A549 (cell line): ENCODE data around the gene MSMO1. TPM values are rescaled to one million over a fixed set of nuclear protein-coding genes. Genes with fewer than 3 reads are reported as not detected.

Experiments
- ATAC-seq, 2 experiments: fragments of 200-7000 bp in 1 of 2; fragments of >200 bp in 1 of 2; cut with Nextera tagmentation in 1 of 2; cut with Tn5 transposase in 1 of 2; 3 replicates each; pipeline versions ENCODE4 v1.8.0 to v1.9.1; 2018 to 2020; ENCODE audit warnings: mild to moderate bottlenecking in 1 of 2, moderate library complexity in 1 of 2
- CTCF ChIA-PET: fragments of 300-600 bp; sonication (Branson Sonifier 250); formaldehyde crosslinking; extraction: SDS; loops from one replicate; lab custom pipeline; 2021; ENCODE audit warnings: antibody characterized with exemption, inconsistent platforms; lab: Yijun Ruan, JAX
- POLR2A ChIA-PET: fragments of 350-600 bp; formaldehyde crosslinking; extraction: SDS; loops from one replicate; lab custom pipeline; 2021; ENCODE audit warnings: antibody characterized with exemption, inconsistent platforms; lab: Yijun Ruan, JAX
- DNase-seq, 2 experiments: peaks; one replicate each; pipeline versions ENCODE4 v3.0.0 to v3.0.0-alpha.2; 2011 to 2016; ENCODE audit warnings: low read depth in 1 of 2, low spot score in 1 of 2
- FAIRE-seq: peaks from 2 replicates; lab custom pipeline; 2011; peaks lifted over from hg19 to GRCh38; lab: Jason Lieb, UNC
- H3K27ac ChIP-seq, 2 experiments: fragments of >200 bp; sonication (Bioruptor Twin); formaldehyde crosslinking; 3 replicates each; pipeline ENCODE4 v1.5.1; 2016 to 2017
- H3K4me1 ChIP-seq: fragments of >200 bp; sonication (Bioruptor Twin); formaldehyde crosslinking; 3 replicates; pipeline ENCODE4 v1.6.1; 2016
- H3K4me2 ChIP-seq: fragments of >200 bp; sonication (Bioruptor Twin); formaldehyde crosslinking; 3 replicates; pipeline ENCODE4 v1.6.1; 2016
- H3K4me3 ChIP-seq: fragments of >200 bp; sonication (Bioruptor Twin); formaldehyde crosslinking; 3 replicates; pipeline ENCODE4 v1.5.1; 2016
- H3K9me3 ChIP-seq: fragments of >200 bp; sonication (Bioruptor Twin); formaldehyde crosslinking; 3 replicates; pipeline ENCODE4 v1.6.1; 2016
- ATOH8 ChIP-seq: fragments of 250-450 bp; sonication (Bioruptor Pico); IDR thresholded peaks from 2 replicates; pipeline ENCODE4 v1.5.0; 2020; ENCODE audit warnings: low read depth, mild to moderate bottlenecking, moderate library complexity
- BCL3 ChIP-seq: fragments of >200 bp; sonication (Bioruptor Twin); formaldehyde crosslinking; IDR thresholded peaks from 3 replicates; pipeline ENCODE4 v1.6.1; 2016
- CBX2 ChIP-seq: fragments of 200-600 bp; sonication (generic); IDR thresholded peaks from 2 replicates; pipeline ENCODE4 v1.6.1; 2016; ENCODE audit warnings: low read depth, mild to moderate bottlenecking, borderline replicate concordance
- CHD2 ChIP-seq: fragments of 150-350 bp; IDR thresholded peaks from 2 replicates; pipeline ENCODE4 v1.6.1; 2014; ENCODE audit warnings: low read length; ENCODE audit not compliant: partially characterized antibody
- CHD4 ChIP-seq: fragments of 200-600 bp; sonication (generic); IDR thresholded peaks from 2 replicates; pipeline ENCODE4 v1.6.1; 2016; ENCODE audit warnings: antibody characterized with exemption, mild to moderate bottlenecking, borderline replicate concordance
- EHF ChIP-seq: fragments of 250-450 bp; sonication (Bioruptor Pico); IDR thresholded peaks from 2 replicates; pipeline ENCODE4 v1.5.0; 2020; ENCODE audit warnings: mild to moderate bottlenecking
- EHMT2 ChIP-seq: fragments of 200-600 bp; sonication (generic); IDR thresholded peaks from 2 replicates; pipeline ENCODE4 v1.6.1; 2016; ENCODE audit warnings: antibody characterized with exemption, low read depth, mild to moderate bottlenecking, moderate library complexity
- ELK1 ChIP-seq: fragments of 150-350 bp; IDR thresholded peaks from 2 replicates; pipeline ENCODE4 v1.6.1; 2014; ENCODE audit warnings: low read depth, mild to moderate bottlenecking, low read length
- ESRRA ChIP-seq: fragments of 150-350 bp; IDR thresholded peaks from 2 replicates; pipeline ENCODE4 v1.6.1; 2014; ENCODE audit warnings: mild to moderate bottlenecking, low read length, borderline replicate concordance
- HDAC2 ChIP-seq: fragments of 200-600 bp; sonication (generic); IDR thresholded peaks from 2 replicates; pipeline ENCODE4 v1.6.1; 2016
- HES2 ChIP-seq: fragments of >200 bp; sonication (Bioruptor Twin); formaldehyde crosslinking; IDR thresholded peaks from 2 replicates; pipeline ENCODE4 v1.6.1; 2016
- HEYL ChIP-seq: fragments of 250-450 bp; sonication (Bioruptor Pico); IDR thresholded peaks from 2 replicates; pipeline ENCODE4 v1.8.0; 2021; ENCODE audit warnings: mild to moderate bottlenecking, moderate library complexity
- HOXB13 ChIP-seq: fragments of 250-450 bp; sonication (Bioruptor Pico); IDR thresholded peaks from 2 replicates; pipeline ENCODE4 v1.5.0; 2020; ENCODE audit warnings: low read depth, mild to moderate bottlenecking, moderate library complexity
- KDM1A ChIP-seq: fragments of 200-600 bp; sonication (generic); IDR thresholded peaks from 2 replicates; pipeline ENCODE4 v1.6.1; 2016; ENCODE audit warnings: low read depth, mild to moderate bottlenecking
- MAX ChIP-seq: IDR thresholded peaks from 2 replicates; pipeline ENCODE4 v1.6.1; 2012
- MYC ChIP-seq: IDR thresholded peaks from 2 replicates; pipeline ENCODE4 v1.6.1; 2012; ENCODE audit warnings: mild to moderate bottlenecking, inconsistent platforms, low read length, improper control_type of control experiment, borderline replicate concordance
- NPAS2 ChIP-seq: fragments of 250-450 bp; sonication (Bioruptor Pico); IDR thresholded peaks from 2 replicates; pipeline ENCODE4 v1.8.0; 2022; ENCODE audit warnings: mild to moderate bottlenecking, moderate library complexity, borderline replicate concordance
- PBX3 ChIP-seq: IDR thresholded peaks from 2 replicates; pipeline ENCODE4 v1.6.1; 2012
- PHF8 ChIP-seq: fragments of 200-600 bp; sonication (generic); IDR thresholded peaks from 2 replicates; pipeline ENCODE4 v1.6.1; 2016; ENCODE audit warnings: low read depth, mild to moderate bottlenecking, antibody characterized with exemption, moderate library complexity, borderline replicate concordance
- RNF2 ChIP-seq: fragments of 200-600 bp; sonication (generic); IDR thresholded peaks from 2 replicates; pipeline ENCODE4 v1.6.1; 2016; ENCODE audit warnings: low read depth, mild to moderate bottlenecking, antibody characterized with exemption, moderate library complexity, borderline replicate concordance
- SREBF2 ChIP-seq: fragments of 450-650 bp; IDR thresholded peaks from 2 replicates; pipeline ENCODE4 v1.6.1; 2014; ENCODE audit warnings: mild to moderate bottlenecking, moderate library complexity
- USF2 ChIP-seq: fragments of 450-650 bp; IDR thresholded peaks from 2 replicates; pipeline ENCODE4 v1.6.1; 2014; ENCODE audit warnings: antibody characterized with exemption
- ZFP36 ChIP-seq: fragments of 450-650 bp; IDR thresholded peaks from 2 replicates; pipeline ENCODE4 v1.6.1; 2014; ENCODE audit warnings: borderline replicate concordance; ENCODE audit not compliant: partially characterized antibody
- WGBS: methylation state at CpG from one replicate; pipeline ENCODE4 v1.1.6; 2017; ENCODE audit errors: missing lambda C conversion rate; 5-methylcytosine and 5-hydroxymethylcytosine counted together
- polyA plus RNA-seq, 4 experiments: library from polyadenylated mRNA; depleted of rRNA in 3 of 4; stranded (reverse); fragments of >200 nt; fragmentation: RNase III in 1 of 4; extraction: RNeasy Plus Mini Kit Qiagen cat#74134 plus additional on column Dnase treatment in 1 of 4; gene quantifications; 2 replicates in 3 of 4; 3 replicates in 1 of 4; pipeline ENCODE4 v1.2.3, GENCODE V29; 2011 to 2017

The MSMO1 gene
- polyA plus RNA-seq, 2 of the 4 experiments (the other 2 are of a cell fraction): 32.3 to 37.2 TPM

GRCh38 chr4:165331359-165331758 is 3.9 kb downstream of the MSMO1 start:
- H3K4me3 ChIP-seq: no peak overlapping the region
- ATAC-seq (no peak), FAIRE-seq (no peak), DNase-seq (no peak)
- H3K9me3 ChIP-seq: no peaks in the 10 kb centered on the region
- peaks cover 14% of the 10 kb centered on the region; the same call in 2 of the 3 replicates for H3K4me1 ChIP-seq
- no peak overlapping the region for H3K27ac ChIP-seq
- WGBS: 94% methylated on average over 1 of the region's 1 CpG
- TF ChIP-seq RNF2: no peak
- no peak for TF ChIP-seq PBX3
- TF ChIP-seq BCL3: no peak
- TF ChIP-seq ZFP36: no peak
- TF ChIP-seq HES2: no peak
- TF ChIP-seq, all 56 proteins: peak for 0
- H3K4me2 ChIP-seq: no peak overlapping the region
- ChIA-PET CTCF (interaction anchor here (1.2 kb wide), 1 partner anchor 14 kb away, joined by 3 read pairs; no protein-coding TSS in a partner anchor), POLR2A (no interaction called here)

- no peak for DNase-seq
- no peak overlapping the region for H3K4me2 ChIP-seq
- H3K27ac ChIP-seq: no peak overlapping the region
- TF ChIP-seq USF2 (no peak), MYC (no peak), ESRRA (no peak), CHD4 (no peak), CBX2 (no peak), RNF2 (no peak)
- ATAC-seq: no peak
- no peaks in the 10 kb centered on the region for H3K9me3 ChIP-seq
- CTCF ChIA-PET: no interaction called here
- H3K4me1 ChIP-seq: peaks cover 12% of the 10 kb centered on the region; the same call in 1 of the 3 replicates
- 96% methylated on average over 10 of the region's 10 CpGs for WGBS
- H3K4me3 ChIP-seq: no peak overlapping the region
- FAIRE-seq: no peak
- POLR2A ChIA-PET: no interaction called here
Observed at GRCh38 chr4:165331823-165332222, 4.4 kb downstream of the MSMO1 start.

- DNase-seq: no peak
- TF ChIP-seq ELK1 (no peak), SREBF2 (no peak), MYC (no peak), PBX3 (no peak), ZFP36 (no peak), HOXB13 (no peak), KDM1A (no peak), NPAS2 (no peak), HDAC2 (no peak), PHF8 (no peak), EHF (CRISPR knock-in tag) (no peak), EHMT2 (no peak), CHD4 (no peak), MAX (no peak), ATOH8 (no peak), HEYL (no peak), CHD2 (no peak)
- TF ChIP-seq, all 56 proteins: peak for 0
- FAIRE-seq: no peak
- WGBS: 80% methylated on average over 1 of the region's 1 CpG
- H3K4me3 ChIP-seq: no peak overlapping the region
- H3K9me3 ChIP-seq: no peaks in the 10 kb centered on the region
- ChIA-PET POLR2A (no interaction called here), CTCF (interaction anchor here (1.1 kb wide), 1 partner anchor 11 kb away, joined by 3 read pairs; no protein-coding TSS in a partner anchor)
- no peak overlapping the region for H3K4me2 ChIP-seq
- peaks cover 12% of the 10 kb centered on the region; the same call in 1 of the 3 replicates for H3K4me1 ChIP-seq
- no peak overlapping the region for H3K27ac ChIP-seq
- ATAC-seq: no peak
Observed at GRCh38 chr4:165332502-165332901, 5.0 kb downstream of the MSMO1 start.
